Mammary epithelial cell (primary cell): ENCODE data around the gene SLC30A1.

Experiments
- CTCF ChIP-seq, 2 donors: IDR thresholded peaks in 1 of 2; conservative IDR thresholded peaks in 1 of 2; 2 replicates each; pipeline ENCODE4 v1.5.1; 2011 to 2012; ENCODE audit warnings: inconsistent platforms in 2 of 2, low read length in 2 of 2, mild to moderate bottlenecking in 2 of 2, control low read depth in 1 of 2, low read depth in 1 of 2; ENCODE audit not compliant: insufficient read depth in 1 of 2; ENCODE audit errors: extremely low read depth in 1 of 2
- EZH2 ChIP-seq: IDR thresholded peaks from 2 replicates; pipeline ENCODE4 v1.6.1; 2012; ENCODE audit warnings: low read length, inconsistent platforms, borderline replicate concordance

- TF ChIP-seq CTCF (conservative IDR thresholded peaks at IDR 0.05 in 1 of 2, IDR thresholded peaks at IDR 0.05 in 1 of 2; ENCODE audit: extremely low read depth in 1 of 2, insufficient read depth in 1 of 2, low read depth in 1 of 2, low read length in 2 of 2), result no peak
- no peak for TF ChIP-seq EZH2
These were observed 25.6 kb upstream of the SLC30A1 start for GRCh38 chr1:211604548-211604947.
